ENCODE data around the gene LTK. TPM values are rescaled to one million over a fixed set of nuclear protein-coding genes. Genes with fewer than 3 reads are reported as not detected.
A peak's percentile ranks its signal among the peaks of the same experiment; 100 is the strongest.

Gene LTK
- total and polyA plus RNA-seq, 4 donors, result 1.3 to 10.6 (median 6.0) TPM

DNA sequence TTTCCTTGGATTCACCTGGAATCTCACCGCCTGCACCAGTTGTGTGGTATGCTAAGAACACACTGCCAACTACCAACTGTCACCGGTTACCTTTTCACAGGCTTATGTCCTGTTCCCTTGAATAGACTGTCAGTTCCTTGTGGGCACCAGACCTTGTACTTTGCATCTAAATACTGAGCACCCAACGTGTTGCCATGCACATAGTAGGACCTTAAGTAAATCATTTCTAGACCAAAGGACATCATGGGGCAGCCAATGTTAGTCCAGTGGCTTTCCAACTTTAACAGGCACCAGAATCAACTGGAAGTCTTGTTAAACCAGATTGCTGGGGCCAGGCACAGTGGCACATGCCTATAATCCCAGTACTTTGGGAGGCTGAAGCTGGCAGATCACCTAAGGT is 31.6 kb upstream of the LTK start:
- Histone ChIP-seq H3K4me3 (no peak overlapping the region), H3K27me3 (ENCODE audit: control insufficient read depth in 3 of 3, insufficient read depth in 3 of 3, low read length in 2 of 3) (no peaks in the 10 kb centered on the region), H3K4me1 (ENCODE audit: control insufficient read depth in 5 of 5, insufficient read depth in 5 of 5, low read length in 5 of 5) (peaks cover 0 to 8% (median 3%) of the 10 kb centered on the region in 5 donors), H3K9ac (ENCODE audit: insufficient read depth in 1 of 2, low read length in 2 of 2) (no peak overlapping the region), H3K9me3 (ENCODE audit: control insufficient read depth in 4 of 4, insufficient read depth in 3 of 4, low read length in 3 of 4) (peaks cover 0 to 1% (median 0%) of the 10 kb centered on the region in 4 donors), H3K36me3 (ENCODE audit: control insufficient read depth in 4 of 4, insufficient read depth in 4 of 4, low read length in 4 of 4) (peaks cover 0 to 3% (median 0%) of the 10 kb centered on the region in 4 donors), H3K27ac (ENCODE audit: low read depth in 1 of 2, low read length in 1 of 2) (no peak overlapping the region)
- WGBS, 2 donors, result 91 to 95% methylated on average over 3 of the region's 3 CpGs
- ATAC-seq (ENCODE audit: insufficient read depth, low FRiP score) (no peak), DNase-seq (no peak)
- TF ChIP-seq, protein P1, sequence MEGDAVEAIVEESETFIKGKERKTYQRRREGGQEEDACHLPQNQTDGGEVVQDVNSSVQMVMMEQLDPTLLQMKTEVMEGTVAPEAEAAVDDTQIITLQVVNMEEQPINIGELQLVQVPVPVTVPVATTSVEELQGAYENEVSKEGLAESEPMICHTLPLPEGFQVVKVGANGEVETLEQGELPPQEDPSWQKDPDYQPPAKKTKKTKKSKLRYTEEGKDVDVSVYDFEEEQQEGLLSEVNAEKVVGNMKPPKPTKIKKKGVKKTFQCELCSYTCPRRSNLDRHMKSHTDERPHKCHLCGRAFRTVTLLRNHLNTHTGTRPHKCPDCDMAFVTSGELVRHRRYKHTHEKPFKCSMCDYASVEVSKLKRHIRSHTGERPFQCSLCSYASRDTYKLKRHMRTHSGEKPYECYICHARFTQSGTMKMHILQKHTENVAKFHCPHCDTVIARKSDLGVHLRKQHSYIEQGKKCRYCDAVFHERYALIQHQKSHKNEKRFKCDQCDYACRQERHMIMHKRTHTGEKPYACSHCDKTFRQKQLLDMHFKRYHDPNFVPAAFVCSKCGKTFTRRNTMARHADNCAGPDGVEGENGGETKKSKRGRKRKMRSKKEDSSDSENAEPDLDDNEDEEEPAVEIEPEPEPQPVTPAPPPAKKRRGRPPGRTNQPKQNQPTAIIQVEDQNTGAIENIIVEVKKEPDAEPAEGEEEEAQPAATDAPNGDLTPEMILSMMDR (IDR thresholded peaks at IDR 0.05; ENCODE audit: control extremely low read depth, extremely low read depth), result no peak

DNA sequence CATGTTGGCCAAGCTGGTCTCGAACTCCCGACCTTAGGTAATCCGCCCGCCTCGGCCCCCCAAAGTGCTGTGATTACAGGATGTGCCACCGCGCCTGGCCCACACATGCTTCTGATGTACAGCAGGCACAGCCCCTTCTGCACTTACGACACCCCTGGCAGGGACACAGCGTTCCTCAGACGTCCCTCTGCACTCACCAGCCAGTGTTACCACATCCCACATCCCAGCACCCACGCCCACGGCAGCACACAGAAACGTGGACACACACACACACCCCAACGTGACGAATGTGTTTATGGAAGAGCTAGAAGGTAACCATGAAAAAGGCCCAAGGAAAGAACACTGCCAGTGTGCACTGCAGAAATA is 31.0 kb upstream of the LTK start:
- TF ChIP-seq, protein P1 (IDR thresholded peaks at IDR 0.05; ENCODE audit: control extremely low read depth, extremely low read depth), result no peak
- ATAC-seq (ENCODE audit: insufficient read depth, low FRiP score) (no peak), DNase-seq (no peak)
- H3K27me3 ChIP-seq (ENCODE audit: control insufficient read depth in 3 of 3, insufficient read depth in 3 of 3, low read length in 2 of 3), result no peaks in the 10 kb centered on the region
- WGBS, 2 donors, result 47 to 68% methylated on average over 15 of the region's 15 CpGs
- H3K27ac ChIP-seq (ENCODE audit: low read depth in 1 of 2, low read length in 1 of 2), result no peak overlapping the region
- H3K4me3 ChIP-seq, result no peak overlapping the region
- H3K9ac ChIP-seq (ENCODE audit: insufficient read depth in 1 of 2, low read length in 2 of 2), result no peak overlapping the region
- H3K4me1 ChIP-seq (ENCODE audit: control insufficient read depth in 5 of 5, insufficient read depth in 5 of 5, low read length in 5 of 5), result peaks cover 0 to 8% (median 3%) of the 10 kb centered on the region in 5 donors
- peaks cover 0 to 3% (median 0%) of the 10 kb centered on the region in 4 donors for H3K36me3 ChIP-seq (ENCODE audit: control insufficient read depth in 4 of 4, insufficient read depth in 4 of 4, low read length in 4 of 4)
- peaks cover 0 to 1% (median 0%) of the 10 kb centered on the region in 4 donors for H3K9me3 ChIP-seq (ENCODE audit: control insufficient read depth in 4 of 4, insufficient read depth in 3 of 4, low read length in 3 of 4)

DNA sequence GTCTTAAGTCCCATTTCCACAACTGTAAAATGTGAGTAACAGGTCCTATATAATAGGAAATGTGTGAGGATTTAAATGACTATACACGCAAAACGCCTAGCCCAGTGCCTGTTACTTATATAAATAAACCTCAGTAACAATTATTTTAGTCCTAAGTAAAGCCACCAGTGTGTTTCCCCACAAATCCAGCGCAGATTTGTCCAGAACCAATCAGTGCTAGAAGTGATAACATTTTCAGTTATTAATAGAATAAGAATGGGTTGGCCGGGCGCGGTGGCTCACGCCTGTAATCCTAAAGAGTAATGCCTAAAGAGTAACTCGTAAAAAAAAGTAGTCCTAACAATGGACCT is 29.9 kb upstream of the LTK start:
- no peaks in the 10 kb centered on the region for H3K27me3 ChIP-seq (ENCODE audit: control insufficient read depth in 3 of 3, insufficient read depth in 3 of 3, low read length in 2 of 3)
- H3K27ac ChIP-seq (ENCODE audit: low read depth in 1 of 2, low read length in 1 of 2), result peak overlapping the region in 1 of 2 donors; percentile 74
- peaks cover 0 to 3% (median 0%) of the 10 kb centered on the region in 4 donors for H3K36me3 ChIP-seq (ENCODE audit: control insufficient read depth in 4 of 4, insufficient read depth in 4 of 4, low read length in 4 of 4)
- H3K4me3 ChIP-seq, result peak overlapping the region; percentile 85
- peaks cover 0 to 1% (median 0%) of the 10 kb centered on the region in 4 donors for H3K9me3 ChIP-seq (ENCODE audit: control insufficient read depth in 4 of 4, insufficient read depth in 3 of 4, low read length in 3 of 4)
- 5 to 11% methylated on average over 8 of the region's 8 CpGs for WGBS, 2 donors
- TF ChIP-seq, protein P1 (IDR thresholded peaks at IDR 0.05; ENCODE audit: control extremely low read depth, extremely low read depth), result no peak
- peak; percentile 14 for ATAC-seq (ENCODE audit: insufficient read depth, low FRiP score)
- no peak for DNase-seq
- H3K9ac ChIP-seq (ENCODE audit: insufficient read depth in 1 of 2, low read length in 2 of 2), result peak overlapping the region; percentile 81 to 92
- H3K4me1 ChIP-seq (ENCODE audit: control insufficient read depth in 5 of 5, insufficient read depth in 5 of 5, low read length in 5 of 5), result peaks cover 0 to 8% (median 3%) of the 10 kb centered on the region in 5 donors

DNA sequence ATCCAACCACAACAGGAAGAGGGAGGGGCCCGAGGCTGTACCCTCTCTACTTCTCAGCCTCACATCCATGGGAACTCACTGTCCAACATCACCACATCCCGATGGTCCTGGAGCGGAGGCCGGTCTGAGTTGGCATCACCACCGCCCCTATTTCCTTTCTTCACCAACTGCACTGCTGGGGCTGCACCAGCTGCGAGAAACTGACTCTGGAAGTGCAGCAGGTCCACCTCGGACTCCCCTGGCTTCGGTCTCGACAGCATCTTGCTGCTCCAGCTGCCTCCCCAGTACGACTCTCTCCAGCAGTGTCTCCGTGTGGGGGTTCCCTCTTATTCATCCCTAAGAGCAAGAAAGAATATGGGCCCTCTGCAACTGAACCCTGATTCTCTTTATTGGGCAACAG is 23.2 kb upstream of the LTK start:
- no peak overlapping the region for H3K9ac ChIP-seq (ENCODE audit: insufficient read depth in 1 of 2, low read length in 2 of 2)
- no peaks in the 10 kb centered on the region for H3K9me3 ChIP-seq (ENCODE audit: control insufficient read depth in 4 of 4, insufficient read depth in 3 of 4, low read length in 3 of 4)
- H3K4me3 ChIP-seq, result no peak overlapping the region
- 89 to 93% methylated on average over 11 of the region's 11 CpGs for WGBS, 2 donors
- H3K4me1 ChIP-seq (ENCODE audit: control insufficient read depth in 5 of 5, insufficient read depth in 5 of 5, low read length in 5 of 5), result no peaks in the 10 kb centered on the region
- no peak overlapping the region for H3K27ac ChIP-seq (ENCODE audit: low read depth in 1 of 2, low read length in 1 of 2)
- ATAC-seq (ENCODE audit: insufficient read depth, low FRiP score), result no peak
- H3K36me3 ChIP-seq (ENCODE audit: control insufficient read depth in 4 of 4, insufficient read depth in 4 of 4, low read length in 4 of 4), result peaks cover 12 to 19% (median 17%) of the 10 kb centered on the region in 4 donors
- no peaks in the 10 kb centered on the region for H3K27me3 ChIP-seq (ENCODE audit: control insufficient read depth in 3 of 3, insufficient read depth in 3 of 3, low read length in 2 of 3)
- no peak for DNase-seq
- TF ChIP-seq, protein P1 (IDR thresholded peaks at IDR 0.05; ENCODE audit: control extremely low read depth, extremely low read depth), result no peak

Measured in lung (tissue), 12 donors.